HCT116 (cell line): ENCODE measurements around the gene FAH. TPM values are rescaled to one million over a fixed set of nuclear protein-coding genes. Genes with fewer than 3 reads are reported as not detected.

ENCODE experiments used
- ATAC-seq: fragments of 200-7000 bp; cut with Tn5 transposase; 2 replicates; pipeline ENCODE4 v1.9.1; 2020; ENCODE audit warnings: mild to moderate bottlenecking, moderate library complexity
- BruUV-seq: library from RNA; stranded (reverse); fragments of 400-500 nt; replicated peaks from 2 replicates; lab custom pipeline; 2021; lab: Mats Ljungman, UMichigan
- CTCF ChIA-PET: fragments of 300-600 bp; sonication (Branson Sonifier 250); formaldehyde crosslinking; loops from one replicate; lab custom pipeline; 2021; ENCODE audit warnings: antibody characterized with exemption; lab: Charles Lee
- POLR2A ChIA-PET: fragments of 300-600, 350-600 bp; sonication (Branson Sonifier 250); formaldehyde crosslinking; loops from one replicate; lab custom pipeline; 2021; ENCODE audit warnings: antibody characterized with exemption; lab: Charles Lee
- RAD21 ChIA-PET, 2 experiments: fragments of 300-600 bp; sonication (Branson Sonifier 250); formaldehyde crosslinking; loops; one replicate each; lab custom pipeline; 2023; ENCODE audit warnings: low total read pairs in 2 of 2; ENCODE audit not compliant: uncharacterized antibody in 2 of 2, unreplicated experiment in 2 of 2, low non-redundant PET in 1 of 2; lab: Charles Lee
- DNase-seq: peaks from one replicate; pipeline ENCODE4 v3.0.0-alpha.2; 2010; ENCODE audit warnings: low read depth, low spot score
- H2AFZ ChIP-seq: fragments of 200-600 bp; shearing (Covaris generic), sonication (generic); 2 replicates; pipeline ENCODE4 v1.6.1; 2017; ENCODE audit warnings: low read depth, mixed run types, mixed read lengths, antibody characterized with exemption, low read length; ENCODE audit not compliant: poor library complexity, severe bottlenecking
- H3K27ac ChIP-seq: 2 replicates; pipeline ENCODE4 v1.5.1; 2012; ENCODE audit warnings: low read depth, low read length
- H3K27me3 ChIP-seq: fragments of 200-600 bp; sonication (generic); 2 replicates; pipeline ENCODE4 v1.6.1; 2016; ENCODE audit warnings: mixed run types, low read length, mixed read lengths; ENCODE audit not compliant: insufficient read depth
- H3K36me3 ChIP-seq, 2 experiments: fragments of 200-500 bp in 1 of 2; fragments of 200-600 bp in 1 of 2; sonication (Bioruptor generic) in 1 of 2; sonication (generic) in 1 of 2; 2 replicates each; pipeline versions ENCODE4 v1.5.1 to v1.6.1; 2014 to 2016; ENCODE audit warnings: low read length in 2 of 2, inconsistent platforms in 1 of 2, mixed read lengths in 1 of 2, mixed run types in 1 of 2; ENCODE audit not compliant: insufficient read depth in 2 of 2, control insufficient read depth in 1 of 2
- H3K4me1 ChIP-seq, 2 experiments: fragments of 200-600 bp in 1 of 2; sonication (generic) in 1 of 2; 2 replicates each; pipeline versions ENCODE4 v1.5.1 to v1.6.1; 2012 to 2017; ENCODE audit warnings: low read length in 2 of 2, inconsistent platforms in 1 of 2, mild to moderate bottlenecking in 1 of 2, mixed read lengths in 1 of 2, mixed run types in 1 of 2, moderate library complexity in 1 of 2; ENCODE audit not compliant: insufficient read depth in 2 of 2, control insufficient read depth in 1 of 2
- H3K4me2 ChIP-seq: fragments of 200-600 bp; sonication (generic); 2 replicates; pipeline ENCODE4 v1.6.1; 2017; ENCODE audit warnings: mixed run types, low read length, mixed read lengths
- H3K4me3 ChIP-seq, 2 experiments: fragments of 200-600 bp in 1 of 2; sonication (generic) in 1 of 2; replicated peaks in 1 of 2; 2 replicates each; pipeline ENCODE4 v1.5.1; 2011 to 2016; ENCODE audit warnings: low read length in 2 of 2, control low read depth in 1 of 2, low read depth in 1 of 2, mild to moderate bottlenecking in 1 of 2, mixed read lengths in 1 of 2, mixed run types in 1 of 2
- H3K79me2 ChIP-seq: fragments of 200-600 bp; sonication (generic); 2 replicates; pipeline ENCODE4 v1.6.1; 2017; ENCODE audit warnings: mild to moderate bottlenecking, mixed run types, low read length, moderate library complexity, mixed read lengths; ENCODE audit not compliant: insufficient read depth
- H3K9ac ChIP-seq: fragments of 200-600 bp; sonication (generic); 2 replicates; pipeline ENCODE4 v1.6.1; 2016; ENCODE audit warnings: low read length, mixed read lengths
- H3K9me2 ChIP-seq: fragments of 200-600 bp; sonication (generic), shearing (Covaris generic); 2 replicates; pipeline ENCODE4 v1.6.1; 2017; ENCODE audit warnings: mixed run types, mild to moderate bottlenecking, moderate library complexity; ENCODE audit not compliant: insufficient read depth
- H3K9me3 ChIP-seq, 2 experiments: fragments of 200-500 bp in 1 of 2; fragments of 200-600 bp in 1 of 2; sonication (Bioruptor generic) in 1 of 2; sonication (generic) in 1 of 2; 2 replicates each; pipeline ENCODE4 v1.6.1; 2014 to 2017; ENCODE audit warnings: low read length in 2 of 2, mixed read lengths in 2 of 2, inconsistent platforms in 1 of 2, low read depth in 1 of 2, mild to moderate bottlenecking in 1 of 2, mixed run types in 1 of 2, moderate library complexity in 1 of 2; ENCODE audit not compliant: control insufficient read depth in 1 of 2, insufficient read depth in 1 of 2
- H4K20me1 ChIP-seq: fragments of 200-600 bp; sonication (generic), shearing (Covaris generic); 2 replicates; pipeline ENCODE4 v1.6.1; 2017; ENCODE audit warnings: mixed run types, mild to moderate bottlenecking, moderate library complexity; ENCODE audit not compliant: insufficient read depth
- CBX3 ChIP-seq: IDR thresholded peaks from 2 replicates; pipeline ENCODE4 v1.6.1; 2012; ENCODE audit warnings: low read depth
- CEBPB ChIP-seq: IDR thresholded peaks from 2 replicates; pipeline ENCODE4 v1.6.1; 2012; ENCODE audit warnings: low read depth
- EGR1 ChIP-seq: IDR thresholded peaks from 2 replicates; pipeline ENCODE4 v1.6.1; 2012; ENCODE audit warnings: low read depth
- ELF1 ChIP-seq: IDR thresholded peaks from 2 replicates; pipeline ENCODE4 v1.6.1; 2012; ENCODE audit warnings: low read depth, borderline replicate concordance
- EZH2 ChIP-seq: fragments of 200-600 bp; sonication (generic); IDR thresholded peaks from 2 replicates; pipeline ENCODE4 v1.6.1; 2017; ENCODE audit warnings: antibody characterized with exemption, mixed run types
- EZH2phosphoT487 ChIP-seq: fragments of 200-600 bp; IDR thresholded peaks from 2 replicates; pipeline ENCODE4 v1.6.1; 2018; ENCODE audit warnings: antibody characterized with exemption, borderline replicate concordance
- JUND ChIP-seq: IDR thresholded peaks from 2 replicates; pipeline ENCODE4 v1.6.1; 2012
- POLR2A ChIP-seq: IDR thresholded peaks from 2 replicates; pipeline ENCODE4 v1.7.0; 2011; ENCODE audit warnings: borderline replicate concordance; ENCODE audit not compliant: insufficient read depth, insufficient read length; ENCODE audit errors: extremely low read depth
- POLR2AphosphoS5 ChIP-seq: IDR thresholded peaks from 2 replicates; pipeline ENCODE4 v1.6.1; 2011; ENCODE audit warnings: mild to moderate bottlenecking, low read depth, low read length, moderate library complexity
- RAD21 ChIP-seq: IDR thresholded peaks from 2 replicates; pipeline ENCODE4 v1.6.1; 2012; ENCODE audit warnings: low read depth, mild to moderate bottlenecking
- SIN3A ChIP-seq: IDR thresholded peaks from 2 replicates; pipeline ENCODE4 v1.6.1; 2012; ENCODE audit warnings: low read depth
- SP1 ChIP-seq: IDR thresholded peaks from 2 replicates; pipeline ENCODE4 v1.6.1; 2012; ENCODE audit warnings: low read depth
- TCF7L2 ChIP-seq: IDR thresholded peaks from 2 replicates; pipeline ENCODE4 v1.7.0; 2011; ENCODE audit warnings: borderline replicate concordance, inconsistent platforms; ENCODE audit not compliant: insufficient read depth, insufficient read length; ENCODE audit errors: extremely low read depth
- YY1 ChIP-seq: IDR thresholded peaks from 2 replicates; pipeline ENCODE4 v1.6.1; 2011; ENCODE audit warnings: low read length, low read depth, moderate library complexity, mild to moderate bottlenecking; ENCODE audit not compliant: insufficient replicate concordance; ENCODE audit errors: extremely low read depth
- ZFX ChIP-seq: fragments of 450-650 bp; IDR thresholded peaks from 2 replicates; pipeline ENCODE4 v1.6.1; 2017
- ZNF274 ChIP-seq: fragments of 200-500 bp; sonication (Bioruptor generic); IDR thresholded peaks from 2 replicates; pipeline ENCODE4 v1.6.1; 2014; ENCODE audit warnings: mild to moderate bottlenecking, low read depth, low read length, inconsistent platforms
- intact Hi-C: fragments of 100-400 bp; cut with micrococcal nuclease; formaldehyde crosslinking; loops from 2 replicates; pipeline ENCODE4 v1.10.0; 2022
- total RNA-seq: library from RNA; stranded (reverse); gene quantifications from one replicate; pipeline ENCODE4 v1.2.1, GENCODE V29; 2021; ENCODE audit not compliant: unreplicated experiment
- TF ChIP-seq, protein P1 (sequence below): IDR thresholded peaks from 2 replicates; pipeline ENCODE4 v1.6.1; 2012
- TF ChIP-seq, protein P2 (sequence below), 3 experiments: fragments of 200-600 bp in 1 of 3; sonication (generic) in 1 of 3; IDR thresholded peaks in 2 of 3; conservative IDR thresholded peaks in 1 of 3; 2 replicates each; pipeline ENCODE4 v1.5.1; 2012 to 2017; ENCODE audit warnings: low read depth in 2 of 3, low read length in 2 of 3, antibody characterized with exemption in 1 of 3, borderline replicate concordance in 1 of 3, control low read depth in 1 of 3, mild to moderate bottlenecking in 1 of 3, mixed read lengths in 1 of 3, mixed run types in 1 of 3, moderate library complexity in 1 of 3; ENCODE audit not compliant: insufficient read depth in 1 of 3
- TF ChIP-seq, protein P3 (sequence below): IDR thresholded peaks from 2 replicates; pipeline ENCODE4 v1.6.1; 2011; ENCODE audit warnings: mild to moderate bottlenecking, low read length, moderate library complexity; ENCODE audit not compliant: insufficient replicate concordance; ENCODE audit errors: extremely low read depth
- TF ChIP-seq, protein P4 (sequence below): IDR thresholded peaks from 2 replicates; pipeline ENCODE4 v1.6.1; 2012; ENCODE audit warnings: low read depth

Gene FAH
- total RNA-seq, 1 experiment from 2014 or later: 20.0 TPM

DNA sequence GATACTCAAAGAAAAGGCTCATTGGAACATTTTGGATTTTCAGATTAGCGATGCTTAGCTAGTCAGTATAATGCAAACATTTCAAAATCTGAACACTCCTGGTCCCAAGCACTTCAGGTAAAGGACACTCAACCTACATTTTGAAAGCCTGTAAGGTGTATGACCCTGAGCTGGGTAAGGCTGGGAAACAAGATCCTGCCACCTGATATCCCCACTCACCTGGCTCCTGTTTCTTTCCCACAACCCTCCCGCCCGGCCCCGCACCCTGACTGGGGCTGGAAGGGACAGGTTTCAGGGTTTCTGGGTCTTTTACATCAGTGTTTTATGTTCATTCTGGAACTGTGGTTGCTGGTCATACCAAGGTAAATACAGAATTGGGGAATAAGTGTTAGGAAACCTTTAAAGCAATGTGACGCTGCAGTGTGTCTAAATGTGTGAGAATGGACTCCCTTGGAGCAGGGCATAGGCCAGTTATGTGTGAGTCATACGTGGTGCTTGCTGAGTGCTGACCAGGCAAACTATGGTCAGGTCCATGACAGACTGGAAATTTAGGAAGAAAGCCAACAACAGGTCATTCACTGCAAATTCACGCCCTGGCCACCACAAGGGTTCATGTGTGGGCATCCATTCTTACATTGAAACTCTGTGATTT is 76.3 kb downstream of the FAH start:
- H3K9me2 ChIP-seq: no peaks in the 10 kb centered on the region
- no peak overlapping the region for H2AFZ ChIP-seq
- ChIA-PET CTCF (no interaction called here), RAD21 (no interaction called here)
- no peaks in the 10 kb centered on the region for H3K4me1 ChIP-seq
- no TSS peak for BruUV-seq
- H4K20me1 ChIP-seq: no peaks in the 10 kb centered on the region
- H3K27ac ChIP-seq: no peak overlapping the region
- intact Hi-C loops: no loop called here
- H3K9ac ChIP-seq: no peak overlapping the region
- TF ChIP-seq, protein P1, sequence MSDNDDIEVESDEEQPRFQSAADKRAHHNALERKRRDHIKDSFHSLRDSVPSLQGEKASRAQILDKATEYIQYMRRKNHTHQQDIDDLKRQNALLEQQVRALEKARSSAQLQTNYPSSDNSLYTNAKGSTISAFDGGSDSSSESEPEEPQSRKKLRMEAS: no peak
- TF ChIP-seq SIN3A: no peak
- no peak for TF ChIP-seq EZH2phosphoT487
- TF ChIP-seq YY1: no peak
- TF ChIP-seq POLR2A: no peak
- no peak for TF ChIP-seq ZNF274
- TF ChIP-seq, protein P2, sequence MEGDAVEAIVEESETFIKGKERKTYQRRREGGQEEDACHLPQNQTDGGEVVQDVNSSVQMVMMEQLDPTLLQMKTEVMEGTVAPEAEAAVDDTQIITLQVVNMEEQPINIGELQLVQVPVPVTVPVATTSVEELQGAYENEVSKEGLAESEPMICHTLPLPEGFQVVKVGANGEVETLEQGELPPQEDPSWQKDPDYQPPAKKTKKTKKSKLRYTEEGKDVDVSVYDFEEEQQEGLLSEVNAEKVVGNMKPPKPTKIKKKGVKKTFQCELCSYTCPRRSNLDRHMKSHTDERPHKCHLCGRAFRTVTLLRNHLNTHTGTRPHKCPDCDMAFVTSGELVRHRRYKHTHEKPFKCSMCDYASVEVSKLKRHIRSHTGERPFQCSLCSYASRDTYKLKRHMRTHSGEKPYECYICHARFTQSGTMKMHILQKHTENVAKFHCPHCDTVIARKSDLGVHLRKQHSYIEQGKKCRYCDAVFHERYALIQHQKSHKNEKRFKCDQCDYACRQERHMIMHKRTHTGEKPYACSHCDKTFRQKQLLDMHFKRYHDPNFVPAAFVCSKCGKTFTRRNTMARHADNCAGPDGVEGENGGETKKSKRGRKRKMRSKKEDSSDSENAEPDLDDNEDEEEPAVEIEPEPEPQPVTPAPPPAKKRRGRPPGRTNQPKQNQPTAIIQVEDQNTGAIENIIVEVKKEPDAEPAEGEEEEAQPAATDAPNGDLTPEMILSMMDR (IDR thresholded peaks at IDR 0.05 in 2 of 3, conservative IDR thresholded peaks at IDR 0.05 in 1 of 3; ENCODE audit: borderline replicate concordance in 1 of 3, insufficient read depth in 1 of 3, low read depth in 2 of 3, low read length in 2 of 3): no peak
- no peak for TF ChIP-seq SP1
- TF ChIP-seq POLR2AphosphoS5: no peak
- no peak for TF ChIP-seq TCF7L2
- TF ChIP-seq JUND: no peak
- TF ChIP-seq EGR1: no peak
- TF ChIP-seq RAD21: no peak
- TF ChIP-seq CBX3: no peak
- TF ChIP-seq, protein P3, sequence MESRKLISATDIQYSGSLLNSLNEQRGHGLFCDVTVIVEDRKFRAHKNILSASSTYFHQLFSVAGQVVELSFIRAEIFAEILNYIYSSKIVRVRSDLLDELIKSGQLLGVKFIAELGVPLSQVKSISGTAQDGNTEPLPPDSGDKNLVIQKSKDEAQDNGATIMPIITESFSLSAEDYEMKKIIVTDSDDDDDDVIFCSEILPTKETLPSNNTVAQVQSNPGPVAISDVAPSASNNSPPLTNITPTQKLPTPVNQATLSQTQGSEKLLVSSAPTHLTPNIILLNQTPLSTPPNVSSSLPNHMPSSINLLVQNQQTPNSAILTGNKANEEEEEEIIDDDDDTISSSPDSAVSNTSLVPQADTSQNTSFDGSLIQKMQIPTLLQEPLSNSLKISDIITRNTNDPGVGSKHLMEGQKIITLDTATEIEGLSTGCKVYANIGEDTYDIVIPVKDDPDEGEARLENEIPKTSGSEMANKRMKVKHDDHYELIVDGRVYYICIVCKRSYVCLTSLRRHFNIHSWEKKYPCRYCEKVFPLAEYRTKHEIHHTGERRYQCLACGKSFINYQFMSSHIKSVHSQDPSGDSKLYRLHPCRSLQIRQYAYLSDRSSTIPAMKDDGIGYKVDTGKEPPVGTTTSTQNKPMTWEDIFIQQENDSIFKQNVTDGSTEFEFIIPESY: no peak
- no peak for TF ChIP-seq EZH2
- no peak for TF ChIP-seq ELF1
- TF ChIP-seq CEBPB: no peak
- TF ChIP-seq ZFX: no peak
- TF ChIP-seq, protein P4, sequence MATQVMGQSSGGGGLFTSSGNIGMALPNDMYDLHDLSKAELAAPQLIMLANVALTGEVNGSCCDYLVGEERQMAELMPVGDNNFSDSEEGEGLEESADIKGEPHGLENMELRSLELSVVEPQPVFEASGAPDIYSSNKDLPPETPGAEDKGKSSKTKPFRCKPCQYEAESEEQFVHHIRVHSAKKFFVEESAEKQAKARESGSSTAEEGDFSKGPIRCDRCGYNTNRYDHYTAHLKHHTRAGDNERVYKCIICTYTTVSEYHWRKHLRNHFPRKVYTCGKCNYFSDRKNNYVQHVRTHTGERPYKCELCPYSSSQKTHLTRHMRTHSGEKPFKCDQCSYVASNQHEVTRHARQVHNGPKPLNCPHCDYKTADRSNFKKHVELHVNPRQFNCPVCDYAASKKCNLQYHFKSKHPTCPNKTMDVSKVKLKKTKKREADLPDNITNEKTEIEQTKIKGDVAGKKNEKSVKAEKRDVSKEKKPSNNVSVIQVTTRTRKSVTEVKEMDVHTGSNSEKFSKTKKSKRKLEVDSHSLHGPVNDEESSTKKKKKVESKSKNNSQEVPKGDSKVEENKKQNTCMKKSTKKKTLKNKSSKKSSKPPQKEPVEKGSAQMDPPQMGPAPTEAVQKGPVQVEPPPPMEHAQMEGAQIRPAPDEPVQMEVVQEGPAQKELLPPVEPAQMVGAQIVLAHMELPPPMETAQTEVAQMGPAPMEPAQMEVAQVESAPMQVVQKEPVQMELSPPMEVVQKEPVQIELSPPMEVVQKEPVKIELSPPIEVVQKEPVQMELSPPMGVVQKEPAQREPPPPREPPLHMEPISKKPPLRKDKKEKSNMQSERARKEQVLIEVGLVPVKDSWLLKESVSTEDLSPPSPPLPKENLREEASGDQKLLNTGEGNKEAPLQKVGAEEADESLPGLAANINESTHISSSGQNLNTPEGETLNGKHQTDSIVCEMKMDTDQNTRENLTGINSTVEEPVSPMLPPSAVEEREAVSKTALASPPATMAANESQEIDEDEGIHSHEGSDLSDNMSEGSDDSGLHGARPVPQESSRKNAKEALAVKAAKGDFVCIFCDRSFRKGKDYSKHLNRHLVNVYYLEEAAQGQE: no peak
- TF ChIP-seq, all 23 proteins: peak for 0
- DNase-seq (no peak), ATAC-seq (no peak)
- Histone ChIP-seq H3K36me3 (no peaks in the 10 kb centered on the region), H3K4me2 (no peak overlapping the region), H3K4me3 (no peak overlapping the region), H3K9me3 (no peaks in the 10 kb centered on the region), H3K27me3 (peaks cover 13% of the 10 kb centered on the region), H3K79me2 (no peaks in the 10 kb centered on the region)
- POLR2A ChIA-PET: no interaction called here
